PFSK-1 (cell line): ENCODE data around the gene TMPRSS9.

Source experiments
- FOXP2 ChIP-seq: optimal IDR thresholded peaks from 2 replicates; pipeline ENCODE3; 2011; ENCODE audit warnings: borderline replicate concordance, control low read depth, inconsistent platforms; ENCODE audit not compliant: insufficient read depth; ENCODE audit errors: extremely low read length, extremely low read depth
- POLR2AphosphoS5 ChIP-seq: IDR thresholded peaks from 2 replicates; pipeline ENCODE4 v1.6.1; 2012; ENCODE audit warnings: low read depth, mild to moderate bottlenecking, control low read depth, low read length, moderate library complexity
- REST ChIP-seq, 2 experiments: IDR thresholded peaks; 2 replicates each; pipeline versions ENCODE4 v1.6.1 to v1.8.0; 2011 to 2012; ENCODE audit warnings: low read depth in 2 of 2, low read length in 2 of 2, control low read depth in 1 of 2, inconsistent platforms in 1 of 2, mild to moderate bottlenecking in 1 of 2, moderate library complexity in 1 of 2; ENCODE audit not compliant: insufficient read depth in 1 of 2
- SIN3A ChIP-seq: IDR thresholded peaks from 2 replicates; pipeline ENCODE4 v1.6.1; 2012; ENCODE audit warnings: mild to moderate bottlenecking, low read length, moderate library complexity, borderline replicate concordance; ENCODE audit not compliant: insufficient read depth
- TAF1 ChIP-seq: IDR thresholded peaks from 2 replicates; pipeline ENCODE4 v1.6.1; 2012; ENCODE audit warnings: low read length, control low read depth, borderline replicate concordance; ENCODE audit not compliant: insufficient read depth

Gene TMPRSS9

GRCh38 chr19:2394054-2394441, 34.0 kb downstream of the TMPRSS9 start:
- TF ChIP-seq TAF1 (no peak), FOXP2 (no peak), SIN3A (no peak), POLR2AphosphoS5 (no peak), REST (IDR thresholded peaks at IDR 0.05; ENCODE audit: insufficient read depth in 1 of 2, low read depth in 2 of 2, low read length in 2 of 2) (no peak)

GRCh38 chr19:2394442-2395292, 34.6 kb downstream of the TMPRSS9 start:
- TF ChIP-seq SIN3A: no peak
- no peak for TF ChIP-seq REST (IDR thresholded peaks at IDR 0.05; ENCODE audit: insufficient read depth in 1 of 2, low read depth in 2 of 2, low read length in 2 of 2)
- no peak for TF ChIP-seq TAF1
- TF ChIP-seq FOXP2: no peak
- no peak for TF ChIP-seq POLR2AphosphoS5

- TF ChIP-seq TAF1 (no peak), POLR2AphosphoS5 (no peak), FOXP2 (no peak), REST (IDR thresholded peaks at IDR 0.05; ENCODE audit: insufficient read depth in 1 of 2, low read depth in 2 of 2, low read length in 2 of 2) (no peak), SIN3A (no peak)
Measured at GRCh38 chr19:2398735-2399305, 38.8 kb downstream of the TMPRSS9 start.

GRCh38 chr19:2399582-2399981, 39.5 kb downstream of the TMPRSS9 start:
- TF ChIP-seq POLR2AphosphoS5 (no peak), REST (IDR thresholded peaks at IDR 0.05; ENCODE audit: insufficient read depth in 1 of 2, low read depth in 2 of 2, low read length in 2 of 2) (no peak), SIN3A (no peak), TAF1 (no peak), FOXP2 (no peak)
